Lower lobe of right lung (tissue), 2 donors: ENCODE results near the gene ENTPD6. TPM values are rescaled to one million over a fixed set of nuclear protein-coding genes. Genes with fewer than 3 reads are reported as not detected.

Experiments used
- ATAC-seq, 2 donors: fragments of 200-7000 bp; cut with Tn5 transposase; one replicate each; pipeline ENCODE4 v1.9.1; 2020 to 2022; ENCODE audit warnings: mild to moderate bottlenecking in 2 of 2, moderate library complexity in 2 of 2
- DNase-seq: peaks from one replicate; pipeline ENCODE4 v3.0.0-alpha.2; 2020
- H3K27ac ChIP-seq: fragments of 200-600 bp; one replicate; pipeline ENCODE4 v1.8.0; 2022
- H3K27me3 ChIP-seq: fragments of 200-600 bp; one replicate; pipeline ENCODE4 v1.8.0; 2022; ENCODE audit warnings: low read depth
- H3K36me3 ChIP-seq: fragments of 200-600 bp; one replicate; pipeline ENCODE4 v1.8.0; 2022; ENCODE audit warnings: mild to moderate bottlenecking
- H3K4me1 ChIP-seq: fragments of 200-600 bp; one replicate; pipeline ENCODE4 v1.8.0; 2022
- H3K4me3 ChIP-seq: fragments of 200-600 bp; one replicate; pipeline ENCODE4 v1.8.0; 2022; ENCODE audit warnings: mild to moderate bottlenecking
- H3K9me3 ChIP-seq: fragments of 200-600 bp; one replicate; pipeline ENCODE4 v1.8.0; 2022
- intact Hi-C: fragments of 100-400 bp; cut with DNase I; formaldehyde crosslinking; loops from one replicate; pipeline ENCODE4 v1.11.0; 2022
- total RNA-seq: library from RNA; stranded (reverse); fragmentation: NEBNext Ultra II Directional; extraction: Animal tissue kit (Norgen Biotek cat#: 25700); gene quantifications from one replicate; pipeline ENCODE4 v1.2.1, GENCODE V29; 2021
- TF ChIP-seq, protein P1 (sequence below): fragments of 200-600 bp; IDR thresholded peaks from one replicate; pipeline ENCODE4 v1.8.0; 2022; ENCODE audit warnings: antibody characterized with exemption, mild to moderate bottlenecking
- donor health status: DM: no; HTN: yes; CAD: no; lungs with severe emphysema.

ENTPD6 gene
- total RNA-seq, 1 donor from 2014 or later = 64.5 TPM

DNA sequence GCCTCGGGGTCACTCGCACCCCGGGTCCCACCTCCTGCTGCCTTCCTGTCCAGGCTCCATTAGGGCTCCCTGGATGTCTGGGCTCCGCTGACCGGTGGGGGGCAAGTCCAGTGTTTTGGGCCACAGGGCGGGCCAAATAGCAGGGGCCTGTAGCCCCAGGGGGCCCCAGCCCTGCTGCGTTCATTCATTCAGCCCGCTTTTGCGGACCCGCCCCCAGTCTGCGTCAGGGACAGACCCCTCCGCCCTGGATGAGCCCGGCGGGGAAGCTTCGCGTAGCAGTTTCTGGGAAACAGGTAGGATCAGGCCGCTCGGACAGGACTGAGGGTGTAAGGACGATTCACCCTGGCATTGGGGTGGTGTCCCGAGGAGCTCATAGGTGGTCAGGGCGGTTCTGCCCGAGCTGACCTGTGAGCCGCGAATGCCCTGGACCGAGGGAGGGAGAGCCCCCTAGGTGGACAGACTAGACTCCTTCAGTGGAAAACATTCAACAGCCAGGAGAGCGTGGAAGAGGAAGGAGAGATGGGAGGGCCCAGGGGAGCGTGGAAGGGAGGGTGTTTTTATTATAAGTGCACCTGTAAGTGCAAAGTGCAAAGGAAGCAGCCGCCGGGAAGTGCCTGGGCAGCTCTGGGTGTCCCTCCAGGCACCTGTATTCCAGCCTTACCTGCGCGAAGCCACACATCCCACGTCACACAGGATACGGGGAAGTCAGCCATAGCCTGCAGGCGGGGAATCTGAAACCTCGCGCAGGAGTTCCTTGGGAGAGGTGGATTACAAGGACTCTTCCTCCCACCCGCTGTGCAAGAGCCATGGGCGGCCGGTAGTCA is 662 bp downstream of the ENTPD6 start:
- H3K4me3 ChIP-seq = peak overlapping the region; percentile 86
- no peaks in the 10 kb centered on the region for H3K36me3 ChIP-seq
- DNase-seq = peak; percentile 70
- ATAC-seq = peak; percentile 57 to 58
- peak overlapping the region; percentile 92 for H3K27ac ChIP-seq
- H3K9me3 ChIP-seq = no peaks in the 10 kb centered on the region
- TF ChIP-seq, protein P1, sequence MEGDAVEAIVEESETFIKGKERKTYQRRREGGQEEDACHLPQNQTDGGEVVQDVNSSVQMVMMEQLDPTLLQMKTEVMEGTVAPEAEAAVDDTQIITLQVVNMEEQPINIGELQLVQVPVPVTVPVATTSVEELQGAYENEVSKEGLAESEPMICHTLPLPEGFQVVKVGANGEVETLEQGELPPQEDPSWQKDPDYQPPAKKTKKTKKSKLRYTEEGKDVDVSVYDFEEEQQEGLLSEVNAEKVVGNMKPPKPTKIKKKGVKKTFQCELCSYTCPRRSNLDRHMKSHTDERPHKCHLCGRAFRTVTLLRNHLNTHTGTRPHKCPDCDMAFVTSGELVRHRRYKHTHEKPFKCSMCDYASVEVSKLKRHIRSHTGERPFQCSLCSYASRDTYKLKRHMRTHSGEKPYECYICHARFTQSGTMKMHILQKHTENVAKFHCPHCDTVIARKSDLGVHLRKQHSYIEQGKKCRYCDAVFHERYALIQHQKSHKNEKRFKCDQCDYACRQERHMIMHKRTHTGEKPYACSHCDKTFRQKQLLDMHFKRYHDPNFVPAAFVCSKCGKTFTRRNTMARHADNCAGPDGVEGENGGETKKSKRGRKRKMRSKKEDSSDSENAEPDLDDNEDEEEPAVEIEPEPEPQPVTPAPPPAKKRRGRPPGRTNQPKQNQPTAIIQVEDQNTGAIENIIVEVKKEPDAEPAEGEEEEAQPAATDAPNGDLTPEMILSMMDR = no peak
- no peaks in the 10 kb centered on the region for H3K27me3 ChIP-seq
- intact Hi-C loops = no loop called here
- peaks cover 24% of the 10 kb centered on the region for H3K4me1 ChIP-seq

DNA sequence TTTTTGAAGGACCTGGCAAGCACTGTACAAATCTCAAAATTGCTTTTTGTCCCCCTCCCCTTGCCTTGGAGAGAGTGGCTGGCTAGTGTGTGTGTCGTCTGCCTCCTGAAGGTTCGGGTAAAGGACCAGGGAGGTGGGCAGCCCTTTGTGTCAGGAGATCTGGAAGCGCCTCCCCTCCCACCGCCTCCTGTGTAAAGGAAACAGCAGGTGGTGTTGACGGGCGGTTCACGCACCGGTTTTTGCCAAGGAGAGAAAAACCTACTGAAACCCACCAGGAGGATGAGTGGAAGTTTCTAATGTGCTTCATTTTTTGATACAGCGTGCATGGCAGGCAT is 1.2 kb downstream of the ENTPD6 start:
- intact Hi-C loops = no loop called here
- DNase-seq (no peak), ATAC-seq (no peak)
- peaks cover 24% of the 10 kb centered on the region for H3K4me1 ChIP-seq
- no peaks in the 10 kb centered on the region for H3K36me3 ChIP-seq
- TF ChIP-seq, protein P1 = no peak
- H3K4me3 ChIP-seq = peak overlapping the region; percentile 86
- H3K27me3 ChIP-seq = no peaks in the 10 kb centered on the region
- H3K27ac ChIP-seq = peak overlapping the region; percentile 92
- H3K9me3 ChIP-seq = no peaks in the 10 kb centered on the region

DNA sequence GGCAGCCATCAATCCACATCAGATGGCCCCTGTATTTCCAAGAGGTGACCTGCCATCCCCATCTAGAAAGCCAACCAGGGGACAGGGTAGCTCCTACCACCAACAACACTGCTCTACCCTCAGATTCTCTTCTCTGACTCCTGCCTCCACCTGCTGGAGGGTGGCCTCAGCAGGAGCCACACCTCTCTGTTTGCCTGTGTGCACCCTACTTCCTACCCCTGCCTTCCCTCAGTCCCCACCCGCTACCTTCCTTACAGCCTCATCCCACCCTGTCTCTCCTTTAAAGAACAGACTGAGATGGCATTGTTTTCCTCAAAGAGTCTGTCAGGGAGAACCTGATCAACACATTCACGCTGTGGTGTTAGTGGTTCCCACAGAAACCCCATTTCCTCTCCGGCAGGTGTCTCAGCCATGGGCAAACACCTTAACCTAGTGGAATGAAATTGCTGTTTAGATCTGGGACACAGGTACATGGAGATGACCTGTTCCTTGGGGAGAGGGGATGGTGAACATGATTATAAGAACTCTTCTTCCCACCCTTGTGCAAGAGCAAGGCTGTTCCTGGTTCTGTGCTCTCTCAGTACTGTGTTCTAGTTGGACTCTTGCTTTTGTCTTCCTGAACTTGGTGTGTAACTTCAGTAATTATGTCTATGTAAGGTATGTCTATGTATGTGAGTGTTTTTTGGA is 1.8 kb downstream of the ENTPD6 start:
- Histone ChIP-seq H3K36me3 (no peaks in the 10 kb centered on the region), H3K27ac (no peak overlapping the region), H3K27me3 (no peaks in the 10 kb centered on the region), H3K4me1 (peaks cover 24% of the 10 kb centered on the region), H3K9me3 (no peaks in the 10 kb centered on the region), H3K4me3 (peak overlapping the region; percentile 86)
- ATAC-seq = no peak
- TF ChIP-seq, protein P1 = no peak
- no peak for DNase-seq
- intact Hi-C loops = no loop called here

DNA sequence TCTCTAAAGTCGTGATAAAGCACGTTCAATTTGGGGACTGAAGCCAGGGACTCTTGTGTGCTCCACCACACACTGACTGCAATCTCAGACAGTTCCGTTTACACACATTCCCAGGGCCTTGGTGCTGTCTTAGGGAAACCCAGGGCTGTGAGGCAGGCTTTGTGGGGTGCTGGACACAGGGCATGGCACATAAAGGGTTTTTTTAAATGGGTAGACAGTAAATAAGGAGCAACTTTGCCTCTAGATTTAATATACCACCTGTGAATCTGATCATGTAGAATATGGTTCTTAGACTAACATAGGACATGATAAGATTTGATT is 2.3 kb downstream of the ENTPD6 start:
- TF ChIP-seq, protein P1 = no peak
- DNase-seq (no peak), ATAC-seq (no peak)
- intact Hi-C loops = no loop called here
- no peaks in the 10 kb centered on the region for H3K9me3 ChIP-seq
- no peaks in the 10 kb centered on the region for H3K36me3 ChIP-seq
- H3K27me3 ChIP-seq = no peaks in the 10 kb centered on the region
- H3K4me3 ChIP-seq = no peak overlapping the region
- H3K4me1 ChIP-seq = peaks cover 24% of the 10 kb centered on the region
- no peak overlapping the region for H3K27ac ChIP-seq

DNA sequence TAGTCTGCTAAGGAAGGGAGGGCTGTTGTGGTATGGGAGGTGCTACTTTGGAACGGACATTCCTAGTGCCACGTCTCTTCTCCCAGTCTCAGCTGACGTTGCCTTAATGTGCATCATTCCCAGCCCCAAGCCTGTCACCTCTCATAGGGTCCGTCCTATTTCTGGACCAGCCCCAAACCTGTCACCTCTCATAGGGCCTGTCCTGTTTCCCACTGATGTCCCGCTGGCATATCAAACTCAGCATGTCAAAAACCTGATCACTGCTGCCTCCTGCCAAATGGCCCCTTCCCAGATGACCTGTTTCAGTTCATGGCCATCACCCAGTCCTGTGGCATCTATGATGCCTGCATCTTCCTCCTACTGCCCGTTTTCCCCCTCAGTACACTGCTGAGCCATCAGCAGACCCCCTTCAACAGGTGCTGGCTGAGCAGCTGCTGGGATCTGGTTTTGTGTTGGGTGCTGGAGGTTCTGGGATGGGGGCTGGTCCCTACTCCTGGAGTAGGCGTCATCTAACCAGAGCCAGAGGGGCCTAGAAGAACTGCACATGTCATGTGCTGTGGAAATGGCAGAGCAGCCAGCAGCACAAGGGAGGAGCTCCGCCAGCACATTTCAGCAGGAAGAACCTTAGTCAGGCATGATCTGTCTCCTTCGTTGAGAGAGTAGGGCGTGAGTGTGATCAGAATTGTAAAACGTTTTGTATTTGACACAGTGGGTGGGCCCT is 3.3 kb downstream of the ENTPD6 start:
- no peaks in the 10 kb centered on the region for H3K27me3 ChIP-seq
- no peaks in the 10 kb centered on the region for H3K9me3 ChIP-seq
- DNase-seq (no peak), ATAC-seq (no peak)
- no peaks in the 10 kb centered on the region for H3K36me3 ChIP-seq
- H3K27ac ChIP-seq = no peak overlapping the region
- TF ChIP-seq, protein P1 = no peak
- intact Hi-C loops = no loop called here
- no peak overlapping the region for H3K4me3 ChIP-seq
- H3K4me1 ChIP-seq = peaks cover 29% of the 10 kb centered on the region
